ENCODE data around the gene GTF2A1. TPM values are rescaled to one million over a fixed set of nuclear protein-coding genes. Genes with fewer than 3 reads are reported as not detected.

The GTF2A1 gene
- total RNA-seq, 2 experiments from 2014 or later = 35.1 to 69.8 TPM

GRCh38 chr14:81252278-81252677, 31.5 kb upstream of the GTF2A1 start:
- POLR2A ChIA-PET = interaction anchor here (0.6 to 0.7 kb wide), 2 partner anchors 10 to 1233 kb away, joined by 4 read pairs; no protein-coding TSS in a partner anchor
- peaks cover 11% of the 10 kb centered on the region for H3K4me1 ChIP-seq (ENCODE audit: insufficient read depth, low read length, poor library complexity, severe bottlenecking)
- no peak overlapping the region for H3K4me3 ChIP-seq (ENCODE audit: low read depth, low read length, poor library complexity, severe bottlenecking)
- no peak overlapping the region for H2AFZ ChIP-seq (ENCODE audit: low read length)
- CTCF ChIA-PET (ENCODE audit: unreplicated experiment) = no interaction called here
- no peak overlapping the region for H3K27ac ChIP-seq (ENCODE audit: low read depth, low read length, poor library complexity, severe bottlenecking)
- no peaks in the 10 kb centered on the region for H3K36me3 ChIP-seq (ENCODE audit: insufficient read depth, low read length)
- H4K20me1 ChIP-seq (ENCODE audit: insufficient read depth, low read length) = no peaks in the 10 kb centered on the region
- DNase-seq (ENCODE audit: low spot score) = no peak
- H3K9me2 ChIP-seq (ENCODE audit: insufficient read depth, low read length) = no peaks in the 10 kb centered on the region
- no peak overlapping the region for H3K4me2 ChIP-seq (ENCODE audit: low read length)
- no peaks in the 10 kb centered on the region for H3K79me2 ChIP-seq (ENCODE audit: insufficient read depth, low read depth, low read length)
- no TSS peak for BruUV-seq (replicated peaks)
- no peaks in the 10 kb centered on the region for H3K9me3 ChIP-seq (ENCODE audit: low read length)
- TF ChIP-seq EZH2phosphoT487 (IDR thresholded peaks at IDR 0.05; ENCODE audit: borderline replicate concordance, low read depth, low read length) = no peak
- TF ChIP-seq CTCF (conservative IDR thresholded peaks at IDR 0.05; ENCODE audit: low read length) = peak; percentile 65
- intact Hi-C loops (cut with micrococcal nuclease; ENCODE audit: unreplicated experiment) = no loop called here

GRCh38 chr14:81247271-81247766, 26.6 kb upstream of the GTF2A1 start:
- Histone ChIP-seq H3K9me3 (ENCODE audit: low read length) (peaks cover 8% of the 10 kb centered on the region; the same call in 1 of the 2 replicates), H4K20me1 (ENCODE audit: insufficient read depth, low read length) (no peaks in the 10 kb centered on the region), H3K4me1 (ENCODE audit: insufficient read depth, low read length, poor library complexity, severe bottlenecking) (no peaks in the 10 kb centered on the region), H3K4me3 (ENCODE audit: low read depth, low read length, poor library complexity, severe bottlenecking) (no peak overlapping the region), H2AFZ (ENCODE audit: low read length) (no peak overlapping the region), H3K27ac (ENCODE audit: low read depth, low read length, poor library complexity, severe bottlenecking) (no peak overlapping the region), H3K79me2 (ENCODE audit: insufficient read depth, low read depth, low read length) (no peaks in the 10 kb centered on the region), H3K36me3 (ENCODE audit: insufficient read depth, low read length) (no peaks in the 10 kb centered on the region), H3K9me2 (ENCODE audit: insufficient read depth, low read length) (no peaks in the 10 kb centered on the region), H3K4me2 (ENCODE audit: low read length) (no peak overlapping the region)
- DNase-seq (ENCODE audit: low spot score) = no peak
- ChIA-PET CTCF (ENCODE audit: unreplicated experiment) (interaction anchor here (0.6 kb wide), 1 partner anchor 201 kb away, joined by 3 read pairs; no protein-coding TSS in a partner anchor), POLR2A (interaction anchor here (0.5 to 0.7 kb wide), 2 partner anchors 155 to 806 kb away, joined by 3 read pairs; no protein-coding TSS in a partner anchor)
- BruUV-seq (replicated peaks) = no TSS peak
- intact Hi-C loops (cut with micrococcal nuclease; ENCODE audit: unreplicated experiment) = no loop called here
- no peak for TF ChIP-seq CTCF (conservative IDR thresholded peaks at IDR 0.05; ENCODE audit: low read length)
- no peak for TF ChIP-seq EZH2phosphoT487 (IDR thresholded peaks at IDR 0.05; ENCODE audit: borderline replicate concordance, low read depth, low read length)

GRCh38 chr14:81246461-81247270, 25.9 kb upstream of the GTF2A1 start:
- no peaks in the 10 kb centered on the region for H3K4me1 ChIP-seq (ENCODE audit: insufficient read depth, low read length, poor library complexity, severe bottlenecking)
- no peaks in the 10 kb centered on the region for H3K79me2 ChIP-seq (ENCODE audit: insufficient read depth, low read depth, low read length)

More at GRCh38 chr14:81246461-81247270, 25.9 kb upstream of the GTF2A1 start:
- DNase-seq (ENCODE audit: low spot score) = no peak
- peaks cover 8% of the 10 kb centered on the region; the same call in 1 of the 2 replicates for H3K9me3 ChIP-seq (ENCODE audit: low read length)
- no peaks in the 10 kb centered on the region for H3K9me2 ChIP-seq (ENCODE audit: insufficient read depth, low read length)
- no TSS peak for BruUV-seq (replicated peaks)
- POLR2A ChIA-PET = interaction anchor here (0.5 kb wide), 1 partner anchor 806 kb away, joined by 3 read pairs; no protein-coding TSS in a partner anchor
- no peak overlapping the region for H3K27ac ChIP-seq (ENCODE audit: low read depth, low read length, poor library complexity, severe bottlenecking)
- no peaks in the 10 kb centered on the region for H3K36me3 ChIP-seq (ENCODE audit: insufficient read depth, low read length)
- no peak overlapping the region for H2AFZ ChIP-seq (ENCODE audit: low read length)
- H3K4me3 ChIP-seq (ENCODE audit: low read depth, low read length, poor library complexity, severe bottlenecking) = no peak overlapping the region
- intact Hi-C loops (cut with micrococcal nuclease; ENCODE audit: unreplicated experiment) = no loop called here
- TF ChIP-seq CTCF (conservative IDR thresholded peaks at IDR 0.05; ENCODE audit: low read length) (no peak), EZH2phosphoT487 (IDR thresholded peaks at IDR 0.05; ENCODE audit: borderline replicate concordance, low read depth, low read length) (no peak)
- CTCF ChIA-PET (ENCODE audit: unreplicated experiment) = no interaction called here
- no peak overlapping the region for H3K4me2 ChIP-seq (ENCODE audit: low read length)
- no peaks in the 10 kb centered on the region for H4K20me1 ChIP-seq (ENCODE audit: insufficient read depth, low read length)
